ENCODE measurements around the gene IL13RA1.

Gene IL13RA1

DNA sequence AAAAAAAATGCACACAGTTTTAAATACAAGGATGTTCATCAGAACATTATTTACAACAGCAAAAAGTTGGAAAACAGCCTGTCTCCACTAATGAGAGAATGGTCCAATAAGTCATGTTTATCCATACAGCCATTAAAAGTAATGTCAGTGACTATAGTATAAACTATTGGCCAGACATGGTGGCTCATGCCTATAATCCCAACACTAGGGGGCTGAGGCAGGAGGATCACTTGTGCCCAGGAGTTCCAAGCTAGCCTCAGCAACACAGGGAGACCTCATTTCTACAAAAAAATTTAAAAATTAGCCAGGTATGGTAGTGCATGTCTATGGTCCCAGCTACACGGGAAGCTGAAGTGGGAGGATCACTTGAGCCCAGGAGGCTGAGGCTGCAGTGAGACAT lies 48.1 kb upstream of the IL13RA1 start (continued):
- no peak for TF ChIP-seq BCL11B (tag by site-specific recombination; IDR thresholded peaks at IDR 0.05; ENCODE audit: low read depth)
- no peak for TF ChIP-seq SCRT1 (tag by site-specific recombination; IDR thresholded peaks at IDR 0.05; ENCODE audit: borderline replicate concordance)
- no peak for TF ChIP-seq ZNF548 (tag by site-specific recombination; IDR thresholded peaks at IDR 0.05)
- TF ChIP-seq ZNF10 (tag by site-specific recombination; IDR thresholded peaks at IDR 0.05): no peak

DNA sequence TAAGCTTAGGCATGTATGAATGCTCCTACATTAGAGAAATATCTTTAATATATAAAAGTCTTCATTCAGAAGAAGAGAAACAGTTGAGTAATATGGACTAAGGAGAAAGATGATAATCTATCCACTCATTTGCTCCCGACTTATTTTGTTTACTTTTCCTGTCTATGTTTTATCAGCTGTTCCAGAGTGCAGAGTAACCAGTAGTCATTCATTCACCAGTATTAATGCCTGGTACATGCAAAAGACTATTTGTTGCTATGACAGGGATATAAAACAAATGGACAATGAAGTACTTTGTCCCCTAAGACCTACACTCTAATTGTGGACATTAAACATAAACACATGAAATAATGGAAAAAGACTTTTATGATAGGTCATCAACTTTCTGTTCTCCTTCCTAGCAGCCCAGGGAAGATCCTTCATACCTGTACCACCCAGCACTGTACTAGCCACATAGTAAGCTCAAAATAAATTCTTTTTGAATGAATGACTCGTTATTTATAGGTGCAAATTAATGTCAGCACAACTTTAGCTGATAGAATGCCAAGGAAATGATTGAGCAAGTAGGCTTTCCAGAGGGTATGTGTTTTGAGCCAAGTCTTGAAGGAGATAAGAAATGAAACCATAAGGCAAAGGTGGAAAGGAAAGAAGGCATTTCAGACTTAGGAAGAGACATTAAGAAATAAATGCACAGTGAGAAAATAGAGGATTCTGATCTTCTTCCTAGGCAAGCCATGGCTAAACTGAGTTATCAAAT lies 45.0 kb upstream of the IL13RA1 start:
- Histone ChIP-seq H3K36me3 (ENCODE audit: control insufficient read depth in 2 of 2, insufficient read depth in 1 of 2, low read length in 2 of 2) (no peaks in the 10 kb centered on the region; a peak in 2 of 3 replicates), H3K9me3 (ENCODE audit: control insufficient read depth, insufficient read depth, low read depth, low read length) (no peaks in the 10 kb centered on the region), H3K4me3 (ENCODE audit: low read depth, low read length) (no peak overlapping the region), H3K27ac (ENCODE audit: extremely low read depth, low read depth, low read length) (no peak overlapping the region), H3K4me1 (ENCODE audit: control insufficient read depth, insufficient read depth, low read length) (no peaks in the 10 kb centered on the region)
- ChIA-PET CTCF (interaction anchor here (0.9 kb wide), 1 partner anchor 222 kb away, joined by 3 read pairs; no protein-coding TSS in a partner anchor), POLR2A (no interaction called here)
- no peak for TF ChIP-seq ZNF16 (tag by site-specific recombination; IDR thresholded peaks at IDR 0.05; ENCODE audit: low read depth)
- no peak for TF ChIP-seq ZNF473 (tag by site-specific recombination; IDR thresholded peaks at IDR 0.05)

DNA sequence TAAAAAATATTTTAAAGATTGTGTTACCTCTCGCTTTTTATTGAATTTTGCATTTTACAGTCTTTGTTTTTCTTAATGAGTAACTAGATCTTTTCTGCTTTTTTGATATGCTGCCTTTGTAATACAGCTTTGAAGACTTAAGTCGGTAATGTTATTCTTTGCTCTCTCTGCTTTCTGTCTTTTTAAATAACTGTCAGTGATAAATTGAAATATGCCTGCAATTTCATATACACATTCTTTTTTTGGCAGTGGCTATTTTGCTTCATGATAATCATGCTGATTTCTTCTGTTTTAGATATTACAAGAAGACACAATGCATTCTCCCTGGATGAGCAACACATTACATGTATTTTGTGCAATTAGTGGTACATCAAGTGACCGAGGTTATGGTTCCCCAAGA lies 42.0 kb upstream of the IL13RA1 start:
- no peak overlapping the region for H3K4me3 ChIP-seq (ENCODE audit: low read depth, low read length)
- TF ChIP-seq ZNF391 (tag by site-specific recombination; IDR thresholded peaks at IDR 0.05; ENCODE audit: borderline replicate concordance, low read depth): no peak
- no peak for TF ChIP-seq ZNF169 (tag by site-specific recombination; IDR thresholded peaks at IDR 0.05)
- no peak for TF ChIP-seq ZNF24 (tag by site-specific recombination; IDR thresholded peaks at IDR 0.05)
- no peak for TF ChIP-seq HOXD13 (CRISPR knock-in tag; IDR thresholded peaks at IDR 0.05; ENCODE audit: borderline replicate concordance)
- TF ChIP-seq ZSCAN30 (tag by site-specific recombination; IDR thresholded peaks at IDR 0.05): no peak
- TF ChIP-seq PRDM1 (tag by site-specific recombination; IDR thresholded peaks at IDR 0.05): no peak
- TF ChIP-seq ZNF621 (tag by site-specific recombination; IDR thresholded peaks at IDR 0.05): no peak
- TF ChIP-seq ZNF670 (tag by site-specific recombination; IDR thresholded peaks at IDR 0.05; ENCODE audit: low read depth): no peak
- no peak for TF ChIP-seq GLIS1 (tag by site-specific recombination; IDR thresholded peaks at IDR 0.05)
- TF ChIP-seq ZNF16 (tag by site-specific recombination; IDR thresholded peaks at IDR 0.05; ENCODE audit: low read depth): no peak
- TF ChIP-seq HOXA7 (CRISPR knock-in tag; IDR thresholded peaks at IDR 0.05; ENCODE audit: borderline replicate concordance): no peak
- no peak for TF ChIP-seq ZSCAN23 (tag by site-specific recombination; IDR thresholded peaks at IDR 0.05)
- ChIA-PET POLR2A (no interaction called here), CTCF (interaction anchor here (1.2 to 1.9 kb wide), 2 partner anchors 59 to 139 kb away, joined by 4 read pairs; partner anchors contain the start of gene ZCCHC12)
- H3K36me3 ChIP-seq (ENCODE audit: control insufficient read depth in 2 of 2, insufficient read depth in 1 of 2, low read length in 2 of 2): no peaks in the 10 kb centered on the region; a peak in 1 of 3 replicates
- H3K4me1 ChIP-seq (ENCODE audit: control insufficient read depth, insufficient read depth, low read length): no peaks in the 10 kb centered on the region
- H3K9me3 ChIP-seq (ENCODE audit: control insufficient read depth, insufficient read depth, low read depth, low read length): no peaks in the 10 kb centered on the region
- no peak overlapping the region for H3K27ac ChIP-seq (ENCODE audit: extremely low read depth, low read depth, low read length)

DNA sequence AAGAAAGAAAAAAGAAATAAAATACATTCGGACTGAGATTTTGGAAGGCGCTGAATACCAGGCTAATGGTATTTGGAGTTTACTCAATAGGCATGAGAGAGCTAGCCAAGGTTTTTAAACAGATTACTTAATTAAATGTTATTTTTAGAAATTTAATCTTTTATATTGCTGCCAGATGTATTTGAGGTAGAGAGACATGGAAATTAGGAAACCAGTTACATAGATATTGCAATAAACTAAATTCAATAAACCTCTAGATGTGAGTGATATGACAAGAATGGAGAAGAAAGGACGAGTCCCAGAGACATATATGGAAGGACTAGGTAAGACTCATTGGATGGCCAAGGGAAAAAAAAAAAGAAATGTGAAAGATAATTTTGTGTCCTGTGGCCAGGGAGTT lies 38.5 kb upstream of the IL13RA1 start:
- Histone ChIP-seq H3K27ac (ENCODE audit: extremely low read depth, low read depth, low read length) (no peak overlapping the region), H3K4me1 (ENCODE audit: control insufficient read depth, insufficient read depth, low read length) (no peaks in the 10 kb centered on the region), H3K36me3 (ENCODE audit: control insufficient read depth in 2 of 2, insufficient read depth in 1 of 2, low read length in 2 of 2) (no peaks in the 10 kb centered on the region; a peak in 1 of 3 replicates), H3K9me3 (ENCODE audit: control insufficient read depth, insufficient read depth, low read depth, low read length) (no peaks in the 10 kb centered on the region), H3K4me3 (ENCODE audit: low read depth, low read length) (no peak overlapping the region)
- POLR2A ChIA-PET: no interaction called here
- CTCF ChIA-PET: no interaction called here
- TF ChIP-seq ZNF433 (tag by site-specific recombination; IDR thresholded peaks at IDR 0.05; ENCODE audit: low read depth) (no peak), ZNF341 (tag by site-specific recombination; IDR thresholded peaks at IDR 0.05; ENCODE audit: low read depth) (no peak), ZNF423 (tag by site-specific recombination; IDR thresholded peaks at IDR 0.05) (no peak), ZNF214 (tag by site-specific recombination; IDR thresholded peaks at IDR 0.05; ENCODE audit: borderline replicate concordance) (no peak), ZNF596 (tag by site-specific recombination; IDR thresholded peaks at IDR 0.05) (no peak), ZNF549 (tag by site-specific recombination; IDR thresholded peaks at IDR 0.05) (no peak), GLI2 (tag by site-specific recombination; IDR thresholded peaks at IDR 0.05; ENCODE audit: borderline replicate concordance, low read depth) (no peak), ZNF548 (tag by site-specific recombination; IDR thresholded peaks at IDR 0.05) (no peak), ZNF791 (tag by site-specific recombination; IDR thresholded peaks at IDR 0.05) (no peak), ZNF792 (tag by site-specific recombination; IDR thresholded peaks at IDR 0.05) (no peak), ZNF184 (tag by site-specific recombination; IDR thresholded peaks at IDR 0.05) (no peak), KLF8 (tag by site-specific recombination; IDR thresholded peaks at IDR 0.05) (no peak), ZFP69B (tag by site-specific recombination; IDR thresholded peaks at IDR 0.05) (no peak)
- TF ChIP-seq, protein P1, sequence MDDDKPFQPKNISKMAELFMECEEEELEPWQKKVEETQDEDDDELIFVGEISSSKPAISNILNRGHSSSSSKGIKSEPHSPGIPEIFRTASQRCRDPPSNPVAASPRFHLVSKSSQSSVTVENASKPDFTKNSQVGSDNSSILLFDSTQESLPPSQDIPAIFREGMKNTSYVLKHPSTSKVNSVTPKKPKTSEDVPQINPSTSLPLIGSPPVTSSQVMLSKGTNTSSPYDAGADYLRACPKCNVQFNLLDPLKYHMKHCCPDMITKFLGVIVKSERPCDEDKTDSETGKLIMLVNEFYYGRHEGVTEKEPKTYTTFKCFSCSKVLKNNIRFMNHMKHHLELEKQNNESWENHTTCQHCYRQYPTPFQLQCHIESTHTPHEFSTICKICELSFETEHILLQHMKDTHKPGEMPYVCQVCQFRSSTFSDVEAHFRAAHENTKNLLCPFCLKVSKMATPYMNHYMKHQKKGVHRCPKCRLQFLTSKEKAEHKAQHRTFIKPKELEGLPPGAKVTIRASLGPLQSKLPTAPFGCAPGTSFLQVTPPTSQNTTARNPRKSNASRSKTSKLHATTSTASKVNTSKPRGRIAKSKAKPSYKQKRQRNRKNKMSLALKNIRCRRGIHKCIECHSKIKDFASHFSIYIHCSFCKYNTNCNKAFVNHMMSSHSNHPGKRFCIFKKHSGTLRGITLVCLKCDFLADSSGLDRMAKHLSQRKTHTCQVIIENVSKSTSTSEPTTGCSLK (tag by site-specific recombination; IDR thresholded peaks at IDR 0.05): no peak

Data from HEK293 (cell line).